T-helper 2 cell treated with Interferon-gamma antibody and Interleukin-4, amounts not matched to agents 5 μg/mL and 100 μg/mL, for 36 hours (primary cell): Measurements from ENCODE around the gene CTU1.

ENCODE experiments used
- DNase-seq: peaks from one replicate; pipeline ENCODE4 v3.0.0; 2021; ENCODE audit warnings: low spot score
- H3K27ac Mint-ChIP-seq: one replicate; pipeline ENCODE4 v1.8.0; 2021; ENCODE audit warnings: mild to moderate bottlenecking, mixed read lengths
- H3K27me3 Mint-ChIP-seq: one replicate; pipeline ENCODE4 v1.8.0; 2021; ENCODE audit warnings: low read depth, mixed read lengths
- H3K36me3 Mint-ChIP-seq: one replicate; pipeline ENCODE4 v1.8.0; 2021; ENCODE audit warnings: low read depth, mixed read lengths
- H3K4me1 Mint-ChIP-seq: one replicate; pipeline ENCODE4 v1.8.0; 2021; ENCODE audit warnings: low read depth, mixed read lengths
- H3K4me3 Mint-ChIP-seq: one replicate; pipeline ENCODE4 v1.8.0; 2022; ENCODE audit warnings: mild to moderate bottlenecking, moderate library complexity, mixed read lengths
- H3K9me3 Mint-ChIP-seq: one replicate; pipeline ENCODE4 v1.8.0; 2021; ENCODE audit warnings: mixed read lengths

Gene CTU1

DNA sequence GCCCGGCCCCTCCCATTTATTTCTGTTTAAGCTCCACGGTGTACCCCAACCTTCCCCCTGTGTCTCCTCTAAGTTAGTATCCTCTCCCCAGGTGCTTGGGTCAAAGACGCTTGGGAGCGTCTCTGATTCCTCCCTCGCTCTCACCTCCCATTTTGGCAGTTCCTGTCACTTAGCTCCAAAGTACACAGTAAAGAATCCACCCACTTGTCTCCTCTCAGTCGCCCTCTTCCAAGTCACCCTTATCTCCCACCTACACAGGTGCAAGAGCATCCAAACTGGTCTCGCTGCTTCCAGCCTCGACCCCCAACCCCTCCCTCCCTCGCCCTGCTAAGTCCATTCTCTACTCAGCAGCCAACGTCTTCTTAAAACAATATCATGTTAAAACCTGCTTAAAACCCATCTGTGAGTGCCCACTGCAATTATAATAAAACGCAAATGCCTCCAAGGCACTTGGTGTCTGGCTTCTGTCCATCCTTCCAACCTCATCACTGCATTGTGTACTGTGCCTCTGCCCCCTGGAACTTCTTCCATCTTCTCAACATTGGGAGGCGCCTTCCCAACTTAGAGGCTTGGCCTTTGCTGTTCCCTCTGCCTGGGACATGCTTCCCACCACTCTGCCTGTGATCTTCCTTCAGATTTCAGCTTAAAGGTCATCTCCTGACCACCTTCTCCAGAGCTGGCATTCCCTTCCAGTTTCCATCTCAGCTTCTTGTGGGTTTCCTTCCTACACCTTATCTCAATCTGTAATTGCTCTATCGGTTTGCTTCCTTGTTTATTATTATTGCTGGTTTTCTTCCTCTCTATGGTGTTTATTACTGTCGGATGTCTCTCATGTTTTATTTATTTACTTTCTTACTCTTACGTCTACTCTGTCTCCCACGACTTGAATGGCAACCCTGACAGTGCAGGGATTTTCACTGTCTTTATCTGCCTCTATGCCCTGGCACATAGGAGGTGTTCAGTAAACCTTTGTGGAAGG is 16.0 kb downstream of the CTU1 start:
- no peaks in the 10 kb centered on the region for H3K27me3 Mint-ChIP-seq
- H3K4me1 Mint-ChIP-seq: peaks cover 7% of the 10 kb centered on the region
- no peak for DNase-seq
- H3K36me3 Mint-ChIP-seq: peaks cover 6% of the 10 kb centered on the region
- H3K9me3 Mint-ChIP-seq: no peaks in the 10 kb centered on the region
- no peak overlapping the region for H3K27ac Mint-ChIP-seq
- H3K4me3 Mint-ChIP-seq: no peak overlapping the region

DNA sequence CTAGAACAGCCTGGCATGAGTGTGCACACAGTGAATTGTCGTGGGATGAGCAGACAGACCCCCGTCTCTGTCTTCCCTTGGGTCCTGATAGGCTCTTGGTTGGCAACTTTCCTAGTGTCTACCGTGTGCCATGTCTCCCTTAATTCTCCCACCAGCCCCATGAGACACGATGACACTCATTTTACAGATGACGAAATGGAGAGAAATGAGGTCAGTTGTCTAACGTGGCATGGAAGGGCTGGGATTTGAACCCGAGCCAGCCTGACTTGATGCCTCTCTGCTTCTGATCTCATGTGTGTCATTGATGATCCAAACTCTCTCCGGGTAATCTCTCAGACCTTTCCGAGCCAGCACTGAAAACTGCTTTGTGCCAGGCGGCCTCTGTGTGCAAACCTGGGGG is 17.1 kb downstream of the CTU1 start:
- no peaks in the 10 kb centered on the region for H3K9me3 Mint-ChIP-seq
- no peak overlapping the region for H3K4me3 Mint-ChIP-seq
- no peaks in the 10 kb centered on the region for H3K27me3 Mint-ChIP-seq
- DNase-seq: no peak
- no peaks in the 10 kb centered on the region for H3K36me3 Mint-ChIP-seq
- no peaks in the 10 kb centered on the region for H3K4me1 Mint-ChIP-seq
- H3K27ac Mint-ChIP-seq: no peak overlapping the region

DNA sequence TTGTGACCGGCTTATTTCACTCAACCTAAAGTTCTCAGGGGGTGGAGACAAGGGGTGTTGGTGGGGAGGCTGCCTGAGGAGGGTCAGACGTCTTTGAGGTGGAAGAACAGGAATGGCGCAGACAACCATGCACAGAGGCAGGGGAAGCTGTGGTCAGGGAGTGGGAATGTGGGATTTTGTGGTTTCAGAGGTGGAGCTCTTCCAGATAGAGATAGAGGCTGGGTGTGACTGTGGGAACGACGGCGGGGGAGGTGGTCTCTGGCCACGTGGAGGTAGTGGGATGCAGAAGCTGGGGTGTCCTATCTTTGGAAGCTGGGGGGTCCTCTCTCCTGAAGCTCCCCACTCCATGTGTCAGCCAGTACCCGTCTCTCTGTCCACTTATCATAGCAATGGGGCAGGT is 17.7 kb downstream of the CTU1 start:
- DNase-seq: no peak
- no peak overlapping the region for H3K4me3 Mint-ChIP-seq
- no peaks in the 10 kb centered on the region for H3K4me1 Mint-ChIP-seq
- no peaks in the 10 kb centered on the region for H3K36me3 Mint-ChIP-seq
- H3K27me3 Mint-ChIP-seq: no peaks in the 10 kb centered on the region
- no peaks in the 10 kb centered on the region for H3K9me3 Mint-ChIP-seq
- H3K27ac Mint-ChIP-seq: no peak overlapping the region

DNA sequence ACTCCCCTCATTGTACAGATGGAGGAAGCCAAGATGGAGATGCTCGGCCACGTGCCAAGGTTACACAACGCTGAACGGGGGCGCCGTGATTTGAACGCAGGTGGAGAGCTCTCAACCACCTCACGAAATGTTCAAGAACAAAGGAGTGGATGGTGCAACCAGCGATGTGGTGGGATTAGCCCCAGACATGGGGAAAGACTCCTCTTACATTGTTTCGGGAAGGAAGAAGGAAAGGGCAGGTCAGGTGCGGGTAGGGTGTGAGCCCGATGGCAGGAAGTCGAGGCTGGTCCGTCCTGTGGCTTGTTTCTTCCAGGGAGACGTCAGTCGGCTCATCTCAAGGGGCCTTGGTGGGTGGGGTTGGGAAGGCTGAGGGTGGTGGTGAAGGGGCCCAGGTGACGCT is 18.4 kb downstream of the CTU1 start:
- Mint-ChIP-seq H3K9me3 (no peaks in the 10 kb centered on the region), H3K27me3 (no peaks in the 10 kb centered on the region), H3K36me3 (no peaks in the 10 kb centered on the region), H3K4me1 (no peaks in the 10 kb centered on the region), H3K4me3 (no peak overlapping the region), H3K27ac (no peak overlapping the region)
- DNase-seq: no peak

DNA sequence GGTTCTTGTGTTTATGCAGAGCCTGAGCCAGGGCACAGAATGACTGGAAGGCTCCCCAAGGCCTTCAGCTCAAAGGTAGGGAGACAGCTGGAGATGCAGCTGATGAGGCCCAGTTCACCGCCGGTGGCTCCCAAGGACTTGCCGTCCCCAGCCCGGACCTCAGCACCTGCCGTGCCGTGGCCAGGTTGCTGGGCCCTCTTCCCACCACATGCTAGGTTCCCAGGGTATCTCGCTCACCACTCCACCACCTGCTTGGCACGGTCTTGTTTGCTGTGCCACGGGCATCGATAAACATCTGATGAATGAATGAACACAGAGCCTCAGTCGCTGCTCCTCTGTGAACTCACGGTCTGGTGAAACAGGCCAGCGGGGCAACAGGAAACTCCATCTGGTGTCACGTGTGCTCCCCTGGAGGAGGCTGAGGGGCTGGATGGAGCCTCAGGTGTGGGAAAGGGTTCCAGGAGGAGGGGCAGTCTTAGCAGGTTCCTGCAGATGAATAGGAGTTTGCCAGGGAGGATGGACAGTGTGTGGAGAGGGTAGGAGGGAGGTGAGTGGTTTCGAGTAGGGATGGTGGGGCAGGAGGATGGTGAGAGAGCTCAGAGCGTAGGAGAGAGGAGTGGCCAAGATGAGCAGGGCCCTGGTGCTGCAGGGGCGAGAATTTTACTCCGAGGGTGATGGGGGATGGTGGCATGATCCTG is 21.9 kb downstream of the CTU1 start:
- Mint-ChIP-seq H3K4me3 (no peak overlapping the region), H3K9me3 (no peaks in the 10 kb centered on the region), H3K4me1 (no peaks in the 10 kb centered on the region), H3K27ac (no peak overlapping the region), H3K27me3 (no peaks in the 10 kb centered on the region), H3K36me3 (no peaks in the 10 kb centered on the region)
- no peak for DNase-seq

DNA sequence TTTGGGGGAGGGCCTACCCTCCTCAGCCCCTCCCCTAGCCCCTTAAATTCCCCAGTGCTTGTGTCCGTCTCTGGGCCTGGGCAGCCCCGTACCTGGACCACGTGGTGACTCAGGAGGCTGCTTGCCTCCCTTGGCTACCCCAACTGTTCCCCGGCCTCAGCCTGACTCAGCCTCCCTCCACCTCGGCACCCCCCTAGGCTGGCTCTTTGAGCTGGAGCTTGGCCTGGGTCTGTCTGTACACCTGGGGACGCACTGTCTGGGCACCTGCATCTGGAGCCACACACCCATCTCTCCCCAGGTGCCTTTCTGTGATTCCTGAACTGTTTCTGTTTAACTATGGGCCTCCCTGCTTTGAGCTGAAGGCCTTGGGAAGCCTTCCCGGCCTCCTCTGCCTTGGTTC is 23.7 kb downstream of the CTU1 start:
- no peak for DNase-seq
- Mint-ChIP-seq H3K27me3 (no peaks in the 10 kb centered on the region), H3K27ac (no peak overlapping the region), H3K4me3 (no peak overlapping the region), H3K9me3 (no peaks in the 10 kb centered on the region), H3K36me3 (no peaks in the 10 kb centered on the region), H3K4me1 (no peaks in the 10 kb centered on the region)

DNA sequence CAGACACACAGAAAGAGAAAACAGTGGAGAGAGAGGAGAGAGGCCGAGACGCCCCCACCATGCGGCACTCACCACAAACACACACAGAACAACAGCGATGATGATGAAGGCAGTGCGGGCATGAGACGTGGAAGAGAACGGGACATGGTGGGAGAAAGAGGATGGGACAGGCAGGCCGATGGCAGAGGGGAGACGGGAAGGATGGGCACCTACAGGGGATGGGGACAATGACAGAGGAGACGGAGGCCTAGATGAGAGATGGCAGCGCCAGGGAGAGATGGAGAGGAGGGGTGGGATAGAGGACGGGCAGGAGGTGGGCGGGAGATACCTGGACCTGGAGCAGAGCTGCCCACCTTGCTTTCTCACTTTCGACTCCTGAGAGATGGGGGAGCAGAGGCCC is 24.4 kb downstream of the CTU1 start:
- no peaks in the 10 kb centered on the region for H3K27me3 Mint-ChIP-seq
- no peak for DNase-seq
- H3K36me3 Mint-ChIP-seq: no peaks in the 10 kb centered on the region
- no peaks in the 10 kb centered on the region for H3K9me3 Mint-ChIP-seq
- H3K4me1 Mint-ChIP-seq: no peaks in the 10 kb centered on the region
- no peak overlapping the region for H3K4me3 Mint-ChIP-seq
- H3K27ac Mint-ChIP-seq: no peak overlapping the region

DNA sequence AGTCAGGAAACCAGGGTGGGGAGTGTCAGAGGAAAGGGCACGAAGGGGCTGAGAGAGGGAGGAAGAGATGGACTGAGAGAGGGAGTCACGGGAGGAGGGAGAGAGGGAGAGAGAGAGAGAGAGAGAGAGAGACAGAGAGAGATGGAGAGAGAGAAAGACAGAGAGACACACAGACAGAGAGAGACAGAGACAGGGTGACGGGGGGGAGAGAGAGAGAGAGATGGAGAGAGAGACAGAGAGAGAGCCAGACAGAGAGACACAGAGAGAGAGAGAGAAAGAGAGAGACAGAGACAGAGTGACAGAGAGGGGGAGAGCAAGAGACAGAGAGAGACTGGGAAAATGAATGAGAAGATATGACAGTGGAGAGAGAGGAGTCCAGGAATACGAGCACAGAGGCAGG is 25.0 kb downstream of the CTU1 start:
- no peak overlapping the region for H3K4me3 Mint-ChIP-seq
- H3K27me3 Mint-ChIP-seq: no peaks in the 10 kb centered on the region
- no peaks in the 10 kb centered on the region for H3K9me3 Mint-ChIP-seq
- H3K27ac Mint-ChIP-seq: no peak overlapping the region
- H3K4me1 Mint-ChIP-seq: no peaks in the 10 kb centered on the region
- no peaks in the 10 kb centered on the region for H3K36me3 Mint-ChIP-seq
- DNase-seq: no peak

DNA sequence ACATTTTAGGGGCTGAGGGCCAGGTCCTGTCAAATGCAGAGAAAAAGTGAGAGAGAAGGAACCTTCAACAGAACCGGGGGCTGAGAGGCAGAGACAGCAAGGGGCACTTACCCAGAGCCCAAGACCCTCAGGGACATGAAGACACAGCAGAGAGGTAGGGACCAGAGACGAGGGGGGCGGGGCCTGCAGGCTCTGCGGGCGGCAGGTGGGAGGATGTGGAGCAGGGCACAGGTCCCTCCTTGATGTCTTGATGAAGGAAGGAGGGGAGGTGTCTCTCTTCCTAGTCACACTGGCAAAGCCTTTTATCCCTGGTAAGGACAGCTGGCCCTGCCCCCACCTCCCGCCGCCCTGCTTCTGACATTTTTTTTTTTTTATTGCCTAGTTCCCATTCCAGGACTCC is 25.6 kb downstream of the CTU1 start, which contains the start of gene KLK14:
KLK14 (minus strand) TSS at position 277 of the 400 bp plus-strand sequence; CDS start at position 4, 273 bp downstream.
- no peaks in the 10 kb centered on the region for H3K36me3 Mint-ChIP-seq
- no peak within 1 kb of the TSS for H3K27ac Mint-ChIP-seq
- H3K9me3 Mint-ChIP-seq: no peaks in the 10 kb centered on the region
- no peak within 1 kb of the TSS for H3K4me3 Mint-ChIP-seq
- H3K27me3 Mint-ChIP-seq: no peaks in the 10 kb centered on the region
- H3K4me1 Mint-ChIP-seq: no peaks in the 10 kb centered on the region
- DNase-seq: no peak

DNA sequence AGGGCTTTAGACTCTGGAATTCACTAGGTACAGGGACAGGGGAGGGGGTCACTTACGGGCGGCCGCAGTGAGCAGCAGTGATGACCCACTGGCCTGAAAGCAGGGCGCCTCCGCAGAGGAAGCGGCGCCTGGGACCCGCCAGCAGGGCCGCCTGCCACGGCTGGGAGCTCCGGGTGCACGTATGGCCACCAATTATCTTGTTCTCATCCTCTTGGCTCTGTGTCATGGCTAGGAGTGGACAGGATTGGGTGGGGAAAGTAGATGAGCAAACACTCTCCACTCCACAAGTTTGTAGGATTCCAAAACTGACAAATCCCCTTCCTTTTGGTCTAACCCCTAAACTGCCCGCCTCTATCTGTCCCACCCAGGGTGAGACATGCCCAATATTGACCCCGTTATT is 26.7 kb downstream of the CTU1 start:
- no peak overlapping the region for H3K27ac Mint-ChIP-seq
- no peak for DNase-seq
- H3K4me1 Mint-ChIP-seq: no peaks in the 10 kb centered on the region
- H3K4me3 Mint-ChIP-seq: no peak overlapping the region
- H3K27me3 Mint-ChIP-seq: no peaks in the 10 kb centered on the region
- no peaks in the 10 kb centered on the region for H3K9me3 Mint-ChIP-seq
- H3K36me3 Mint-ChIP-seq: no peaks in the 10 kb centered on the region

DNA sequence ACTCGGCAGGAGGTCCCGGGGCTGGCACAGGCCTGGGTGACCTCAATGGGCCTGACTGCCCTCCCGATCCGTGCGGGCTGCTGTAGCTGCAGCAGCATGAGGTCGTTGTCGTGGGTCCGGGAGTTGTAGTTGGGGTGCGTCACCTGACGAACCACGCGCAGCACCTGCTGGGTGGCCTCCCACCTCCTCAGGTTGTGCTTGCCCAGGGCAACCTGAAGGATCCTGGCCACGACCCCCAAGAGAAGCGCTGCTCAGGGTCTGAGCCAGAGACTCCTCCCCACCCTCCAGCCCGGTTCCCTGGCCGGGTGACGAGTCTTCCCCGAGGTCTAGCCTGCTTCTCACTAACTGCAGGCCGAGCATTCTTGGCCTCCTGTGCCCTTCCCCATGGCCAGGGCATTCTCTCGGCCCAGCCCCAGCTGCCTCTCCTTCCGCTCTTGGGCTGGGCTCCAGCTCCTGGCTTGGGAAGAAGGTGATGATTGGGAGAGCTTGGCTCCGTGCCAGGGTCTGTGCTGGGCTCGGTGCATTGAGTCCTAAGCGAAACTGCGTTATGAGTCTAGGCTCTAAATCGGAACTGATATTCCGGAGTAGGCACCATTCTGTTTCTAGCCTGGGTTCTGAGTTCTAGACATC is 28.6 kb downstream of the CTU1 start:
- Mint-ChIP-seq H3K27ac (no peak overlapping the region), H3K9me3 (no peaks in the 10 kb centered on the region), H3K4me3 (no peak overlapping the region), H3K4me1 (no peaks in the 10 kb centered on the region), H3K36me3 (no peaks in the 10 kb centered on the region), H3K27me3 (no peaks in the 10 kb centered on the region)
- no peak for DNase-seq

DNA sequence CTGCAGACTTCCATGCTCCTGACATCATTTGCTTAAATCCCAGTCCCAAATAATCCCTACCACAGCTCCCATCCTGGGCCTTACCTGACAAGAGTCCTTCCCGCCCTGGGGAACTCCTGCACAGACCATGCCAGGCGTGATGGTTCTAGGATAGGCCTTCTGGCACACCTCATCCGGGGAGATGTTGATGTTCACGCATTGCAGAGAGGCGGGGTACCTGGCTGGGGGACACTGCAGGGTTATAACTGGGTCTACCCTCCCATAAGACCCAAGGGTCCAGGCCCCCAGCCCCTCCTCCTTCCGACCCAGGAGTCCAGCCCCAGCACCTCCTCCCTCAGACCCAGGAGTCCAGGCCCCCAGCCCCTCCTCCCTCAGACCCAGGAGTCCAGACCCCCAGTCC is 29.5 kb downstream of the CTU1 start:
- Mint-ChIP-seq H3K4me1 (no peaks in the 10 kb centered on the region), H3K9me3 (peaks cover 6% of the 10 kb centered on the region), H3K4me3 (no peak overlapping the region), H3K27ac (no peak overlapping the region), H3K36me3 (no peaks in the 10 kb centered on the region), H3K27me3 (no peaks in the 10 kb centered on the region)
- DNase-seq: no peak

DNA sequence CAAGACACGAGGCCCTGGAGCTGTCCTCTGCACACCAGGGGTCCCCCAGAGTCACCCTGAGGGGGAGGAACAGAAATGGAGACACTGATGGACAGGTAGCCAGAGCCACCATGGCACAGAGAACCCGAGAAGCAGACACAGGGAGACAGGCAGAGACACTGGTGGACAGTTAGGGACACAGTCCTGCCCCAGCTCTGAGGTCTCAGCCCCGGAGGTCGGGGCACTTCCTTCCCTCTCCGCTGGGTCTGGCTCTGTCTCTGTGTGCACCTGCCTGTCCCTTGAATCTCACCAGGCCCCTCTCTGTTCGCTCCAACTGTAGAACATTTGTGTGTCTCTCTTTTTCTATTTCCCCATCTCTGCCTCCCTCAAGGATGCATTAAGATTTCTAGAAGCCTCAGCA is 30.1 kb downstream of the CTU1 start:
- no peak overlapping the region for H3K4me3 Mint-ChIP-seq
- no peaks in the 10 kb centered on the region for H3K36me3 Mint-ChIP-seq
- no peaks in the 10 kb centered on the region for H3K27me3 Mint-ChIP-seq
- no peaks in the 10 kb centered on the region for H3K4me1 Mint-ChIP-seq
- no peak for DNase-seq
- no peak overlapping the region for H3K27ac Mint-ChIP-seq
- peaks cover 6% of the 10 kb centered on the region for H3K9me3 Mint-ChIP-seq

DNA sequence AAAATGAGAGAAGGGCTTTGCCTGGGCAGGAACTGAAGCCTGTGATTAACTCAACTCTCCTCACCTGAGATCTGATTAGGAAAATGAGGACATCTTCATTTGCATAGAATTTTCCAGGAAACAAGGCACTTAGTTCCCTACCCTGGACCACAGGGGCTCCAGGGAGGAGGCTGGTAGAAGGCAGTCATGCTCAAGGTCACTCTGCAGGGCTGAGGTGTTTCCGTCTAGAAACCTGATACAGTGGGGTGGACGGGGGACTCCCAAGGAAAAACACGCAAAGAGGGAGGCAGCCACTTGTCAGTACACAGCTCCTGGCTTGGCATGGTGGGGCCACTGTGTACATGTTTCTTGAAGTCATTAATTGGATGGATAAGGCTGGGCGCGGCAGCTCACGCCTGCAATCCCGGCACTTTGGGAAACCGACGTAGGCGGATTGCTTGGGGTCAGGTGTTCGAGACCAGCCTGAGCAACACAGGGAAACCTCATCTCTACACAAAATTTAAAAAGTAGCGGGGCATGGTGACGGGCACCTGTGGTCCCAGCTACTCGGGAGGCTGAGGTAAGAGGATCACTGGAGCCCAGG is 31.5 kb downstream of the CTU1 start:
- DNase-seq: no peak
- H3K4me1 Mint-ChIP-seq: no peaks in the 10 kb centered on the region
- H3K9me3 Mint-ChIP-seq: peaks cover 6% of the 10 kb centered on the region
- H3K27me3 Mint-ChIP-seq: no peaks in the 10 kb centered on the region
- H3K27ac Mint-ChIP-seq: no peak overlapping the region
- H3K36me3 Mint-ChIP-seq: no peaks in the 10 kb centered on the region
- H3K4me3 Mint-ChIP-seq: no peak overlapping the region
